ENCODE results near the gene GALNT2.

The GALNT2 gene

DNA sequence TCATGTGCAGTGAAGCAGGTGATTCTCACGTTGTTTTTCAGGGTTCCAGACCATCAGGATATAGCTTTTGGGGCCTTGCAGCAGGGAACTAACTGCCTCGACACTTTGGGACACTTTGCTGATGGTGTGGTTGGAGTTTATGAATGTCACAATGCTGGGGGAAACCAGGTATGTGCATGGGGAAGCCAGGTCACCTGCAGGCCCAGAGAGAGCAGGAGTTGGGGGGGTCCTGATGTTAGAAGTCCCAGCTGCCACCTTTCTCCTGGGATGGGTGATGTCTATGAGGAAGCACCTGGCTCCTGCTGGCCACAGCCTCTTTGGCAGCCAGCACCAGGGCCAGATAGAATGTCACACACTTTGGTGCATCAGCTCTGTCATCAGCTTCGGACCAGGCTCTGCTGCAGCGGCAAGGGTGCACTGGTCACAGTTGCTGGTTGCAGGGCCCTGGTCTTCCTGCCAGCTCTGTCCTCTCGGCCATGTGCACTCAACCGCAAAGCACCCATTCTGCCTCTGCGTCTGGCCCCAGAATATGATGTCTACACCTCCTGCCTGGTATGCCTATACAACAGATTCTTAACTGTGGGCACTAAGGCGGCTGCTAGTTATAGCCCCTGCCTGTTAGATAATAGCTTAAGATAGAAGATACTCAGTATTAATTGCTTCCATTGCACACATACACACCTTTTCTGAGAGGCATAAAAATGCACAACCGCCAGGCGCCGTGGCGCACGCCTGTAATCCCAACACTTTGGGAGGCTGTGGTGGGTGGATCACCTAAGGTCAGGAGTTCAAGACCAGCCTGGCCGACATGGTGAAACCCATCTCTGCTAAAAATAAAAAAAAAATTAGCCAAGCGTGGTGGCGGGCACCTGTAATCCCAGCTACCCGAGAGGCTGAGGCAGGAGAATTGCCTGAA, 198.4 kb downstream of the GALNT2 start:
- Histone ChIP-seq H4K12ac (ENCODE audit: low read depth, low read length) (no peak overlapping the region), H3K9me3 (ENCODE audit: insufficient read depth, low read depth, low read length) (peaks cover 4% of the 10 kb centered on the region), H4K8ac (ENCODE audit: low read depth, low read length) (no peak overlapping the region), H3K27me3 (ENCODE audit: insufficient read depth, low read length) (no peaks in the 10 kb centered on the region), H3K14ac (ENCODE audit: low read length) (no peak overlapping the region), H3K23ac (ENCODE audit: low read length) (no peak overlapping the region), H3K4me3 (ENCODE audit: low read depth, low read length) (no peak overlapping the region), H3K79me2 (ENCODE audit: control insufficient read depth, insufficient read depth, low read length, poor library complexity) (peaks cover 2% of the 10 kb centered on the region), H2BK120ac (ENCODE audit: insufficient read depth, low read length, poor library complexity) (no peak overlapping the region), H4K91ac (ENCODE audit: low read depth, low read length) (no peak overlapping the region), H3K18ac (ENCODE audit: low read length) (no peak overlapping the region), H2BK12ac (ENCODE audit: low read length) (no peak overlapping the region), H3K79me1 (ENCODE audit: low read length) (peaks cover 3% of the 10 kb centered on the region), H2AK5ac (ENCODE audit: low read length) (no peak overlapping the region), H3K4me2 (ENCODE audit: low read length) (no peak overlapping the region), H3K4ac (ENCODE audit: low read depth, low read length) (no peak overlapping the region), H3K36me3 (ENCODE audit: control insufficient read depth in 1 of 2, insufficient read depth in 2 of 2, low read length in 2 of 2) (peaks cover 41 to 50% of the 10 kb centered on the region in 2 experiments), H2BK5ac (ENCODE audit: low read depth, low read length, poor library complexity) (no peak overlapping the region), H3K4me1 (ENCODE audit: control insufficient read depth in 1 of 2, insufficient read depth in 2 of 2, low read length in 2 of 2) (peaks cover 9 to 21% of the 10 kb centered on the region in 2 experiments), H3K9ac (ENCODE audit: low read length) (no peak overlapping the region), H2AFZ (ENCODE audit: insufficient read depth, low read length, poor library complexity) (no peak overlapping the region), H3K27ac (ENCODE audit: low read depth, low read length) (no peak overlapping the region)
- WGBS (ENCODE audit: extremely low coverage, insufficient coverage, insufficient read length), result no CpG with 5 or more reads among the region's 17 CpGs
- no peak for DNase-seq

DNA sequence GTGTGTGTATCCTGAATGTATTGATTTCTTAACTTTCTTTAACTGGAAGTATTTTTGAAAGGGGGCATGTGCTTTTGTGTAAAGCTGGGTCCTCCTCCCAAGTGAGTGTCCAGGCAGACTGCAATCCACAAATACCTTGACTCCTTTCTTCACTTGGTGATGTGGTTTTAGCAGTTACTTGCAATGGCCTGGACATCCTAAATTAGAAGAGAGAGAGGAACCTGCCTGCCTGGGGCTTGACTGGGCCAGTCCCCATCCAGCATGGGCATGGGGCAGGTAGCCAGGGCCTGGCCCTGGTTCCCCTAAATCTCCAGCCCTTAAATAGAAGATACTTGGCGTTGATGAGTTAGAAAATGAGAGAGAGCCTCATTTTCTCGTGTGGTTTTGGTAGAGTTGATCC, 199.4 kb downstream of the GALNT2 start:
- peaks cover 4% of the 10 kb centered on the region for H3K9me3 ChIP-seq (ENCODE audit: insufficient read depth, low read depth, low read length)
- H3K36me3 ChIP-seq (ENCODE audit: control insufficient read depth in 1 of 2, insufficient read depth in 2 of 2, low read length in 2 of 2), result peaks cover 48 to 53% of the 10 kb centered on the region in 2 experiments
- no peak overlapping the region for H2AK5ac ChIP-seq (ENCODE audit: low read length)
- no peak overlapping the region for H3K4me2 ChIP-seq (ENCODE audit: low read length)
- H3K27ac ChIP-seq (ENCODE audit: low read depth, low read length), result no peak overlapping the region
- peaks cover 9 to 22% of the 10 kb centered on the region in 2 experiments for H3K4me1 ChIP-seq (ENCODE audit: control insufficient read depth in 1 of 2, insufficient read depth in 2 of 2, low read length in 2 of 2)
- no peak overlapping the region for H4K8ac ChIP-seq (ENCODE audit: low read depth, low read length)
- H2BK12ac ChIP-seq (ENCODE audit: low read length), result no peak overlapping the region
- no CpG with 5 or more reads among the region's 2 CpGs for WGBS (ENCODE audit: extremely low coverage, insufficient coverage, insufficient read length)
- no peak overlapping the region for H2BK5ac ChIP-seq (ENCODE audit: low read depth, low read length, poor library complexity)
- no peak overlapping the region for H4K12ac ChIP-seq (ENCODE audit: low read depth, low read length)
- no peaks in the 10 kb centered on the region for H3K27me3 ChIP-seq (ENCODE audit: insufficient read depth, low read length)
- no peak overlapping the region for H2AFZ ChIP-seq (ENCODE audit: insufficient read depth, low read length, poor library complexity)
- H3K23ac ChIP-seq (ENCODE audit: low read length), result no peak overlapping the region
- no peak overlapping the region for H2BK120ac ChIP-seq (ENCODE audit: insufficient read depth, low read length, poor library complexity)
- peak in 1 of 2 donors; percentile 9 for DNase-seq
- no peak overlapping the region for H3K18ac ChIP-seq (ENCODE audit: low read length)
- no peak overlapping the region for H3K9ac ChIP-seq (ENCODE audit: low read length)
- peaks cover 2% of the 10 kb centered on the region for H3K79me2 ChIP-seq (ENCODE audit: control insufficient read depth, insufficient read depth, low read length, poor library complexity)
- no peak overlapping the region for H3K4ac ChIP-seq (ENCODE audit: low read depth, low read length)
- no peak overlapping the region for H4K91ac ChIP-seq (ENCODE audit: low read depth, low read length)
- no peak overlapping the region for H3K4me3 ChIP-seq (ENCODE audit: low read depth, low read length)
- H3K79me1 ChIP-seq (ENCODE audit: low read length), result peaks cover 3% of the 10 kb centered on the region
- no peak overlapping the region for H3K14ac ChIP-seq (ENCODE audit: low read length)

DNA sequence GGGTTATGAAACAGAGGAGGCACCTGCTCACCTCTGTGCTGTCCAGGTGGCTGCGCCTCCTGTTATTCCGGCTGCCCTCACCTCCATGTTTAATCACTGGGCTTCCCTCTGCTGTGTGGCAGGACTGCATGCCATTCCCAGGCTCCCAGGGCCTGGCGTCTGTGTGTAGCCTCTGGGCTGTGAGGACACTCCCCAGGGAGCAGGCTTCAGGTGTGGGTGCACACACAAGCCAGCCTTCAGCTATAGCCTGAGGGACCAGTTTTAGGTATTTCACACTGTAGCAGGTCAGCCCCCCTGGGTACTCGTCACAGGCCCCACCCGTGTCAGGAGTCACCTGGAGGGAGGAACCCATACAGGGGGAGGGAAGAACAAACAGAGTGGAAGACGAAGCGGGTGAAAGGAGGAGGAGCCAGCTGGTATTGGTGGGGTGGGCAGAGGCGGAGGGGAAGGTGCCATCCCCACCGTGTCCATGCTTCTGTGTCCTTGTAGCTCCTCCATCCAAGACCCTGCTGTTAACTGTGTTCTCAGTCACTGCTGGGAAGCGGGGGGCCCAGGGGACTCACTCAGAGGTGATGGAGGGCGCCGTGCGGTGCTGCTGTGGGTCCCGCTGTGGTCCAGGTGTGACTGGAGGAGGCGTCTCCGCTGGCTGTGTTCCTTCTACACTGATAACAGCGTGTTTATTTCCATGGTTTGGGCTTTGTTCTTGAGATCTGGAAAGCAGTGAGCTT, 200.5 kb downstream of the GALNT2 start:
- H3K4me1 ChIP-seq (ENCODE audit: control insufficient read depth in 1 of 2, insufficient read depth in 2 of 2, low read length in 2 of 2), result peaks cover 9 to 22% of the 10 kb centered on the region in 2 experiments
- no CpG with 5 or more reads among the region's 17 CpGs for WGBS (ENCODE audit: extremely low coverage, insufficient coverage, insufficient read length)

DNA sequence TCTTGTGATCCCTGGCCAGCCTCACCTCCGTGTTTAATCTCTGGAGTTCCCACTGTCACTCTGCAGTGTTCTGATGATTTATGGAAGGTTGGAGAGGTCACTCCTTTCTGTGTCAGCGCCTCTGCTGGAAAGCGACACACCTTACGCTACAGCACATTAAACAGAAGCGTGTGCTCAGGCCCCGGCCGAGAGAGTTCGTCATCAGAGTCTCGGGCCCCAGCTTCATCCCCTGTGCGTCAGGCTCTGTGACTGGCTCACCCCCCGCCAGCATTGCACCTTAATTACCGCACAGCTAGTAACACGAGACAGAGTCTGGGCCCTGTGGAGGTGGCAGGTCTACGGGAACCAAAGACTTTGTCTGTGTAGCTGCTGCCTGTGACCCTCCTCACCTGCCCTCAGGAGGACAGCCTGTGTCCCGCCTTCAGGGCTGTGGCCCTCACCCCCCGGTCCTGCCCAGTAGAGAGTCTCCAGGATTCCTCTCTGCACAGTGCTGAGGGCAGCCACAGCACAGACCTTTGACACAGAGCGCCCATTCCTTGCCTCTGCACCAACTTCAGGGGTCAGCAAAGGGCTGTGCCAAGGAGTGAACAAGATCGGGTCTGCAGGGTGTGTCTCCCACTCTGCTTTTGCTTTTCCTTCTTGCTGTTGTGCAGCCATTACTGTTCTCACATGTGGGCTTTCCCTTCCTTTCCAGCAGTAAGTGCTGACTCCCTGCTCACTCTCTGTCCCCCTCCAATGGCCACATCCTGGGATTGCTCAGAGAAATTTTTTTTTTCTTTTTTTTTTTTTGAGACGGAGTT, 201.5 kb downstream of the GALNT2 start:
- Histone ChIP-seq H3K36me3 (ENCODE audit: control insufficient read depth in 1 of 2, insufficient read depth in 2 of 2, low read length in 2 of 2) (peaks cover 39 to 46% of the 10 kb centered on the region in 2 experiments), H4K91ac (ENCODE audit: low read depth, low read length) (no peak overlapping the region), H4K12ac (ENCODE audit: low read depth, low read length) (peak overlapping the region; percentile 56), H3K79me1 (ENCODE audit: low read length) (peaks cover 3% of the 10 kb centered on the region), H2AFZ (ENCODE audit: insufficient read depth, low read length, poor library complexity) (peak overlapping the region; percentile 23), H3K14ac (ENCODE audit: low read length) (peak overlapping the region; percentile 30), H3K27me3 (ENCODE audit: insufficient read depth, low read length) (no peaks in the 10 kb centered on the region), H3K4me1 (ENCODE audit: control insufficient read depth in 1 of 2, insufficient read depth in 2 of 2, low read length in 2 of 2) (peaks cover 9 to 22% of the 10 kb centered on the region in 2 experiments), H3K4me3 (ENCODE audit: low read depth, low read length) (no peak overlapping the region), H3K9ac (ENCODE audit: low read length) (no peak overlapping the region), H3K79me2 (ENCODE audit: control insufficient read depth, insufficient read depth, low read length, poor library complexity) (peaks cover 2% of the 10 kb centered on the region), H3K23ac (ENCODE audit: low read length) (no peak overlapping the region), H2AK5ac (ENCODE audit: low read length) (no peak overlapping the region), H3K4ac (ENCODE audit: low read depth, low read length) (no peak overlapping the region), H3K18ac (ENCODE audit: low read length) (no peak overlapping the region), H4K8ac (ENCODE audit: low read depth, low read length) (no peak overlapping the region), H3K4me2 (ENCODE audit: low read length) (no peak overlapping the region), H3K9me3 (ENCODE audit: insufficient read depth, low read depth, low read length) (peaks cover 4% of the 10 kb centered on the region), H2BK120ac (ENCODE audit: insufficient read depth, low read length, poor library complexity) (no peak overlapping the region), H2BK12ac (ENCODE audit: low read length) (no peak overlapping the region), H3K27ac (ENCODE audit: low read depth, low read length) (no peak overlapping the region), H2BK5ac (ENCODE audit: low read depth, low read length, poor library complexity) (no peak overlapping the region)
- WGBS (ENCODE audit: extremely low coverage, insufficient coverage, insufficient read length), result no CpG with 5 or more reads among the region's 19 CpGs
- peak; percentile 62 to 68 for DNase-seq

More for the DNA sequence above, 200.5 kb downstream of the GALNT2 start:
- Histone ChIP-seq H3K4me3 (ENCODE audit: low read depth, low read length) (no peak overlapping the region), H2AFZ (ENCODE audit: insufficient read depth, low read length, poor library complexity) (no peak overlapping the region), H4K8ac (ENCODE audit: low read depth, low read length) (no peak overlapping the region), H3K18ac (ENCODE audit: low read length) (no peak overlapping the region), H2BK12ac (ENCODE audit: low read length) (no peak overlapping the region), H3K27me3 (ENCODE audit: insufficient read depth, low read length) (no peaks in the 10 kb centered on the region), H3K79me2 (ENCODE audit: control insufficient read depth, insufficient read depth, low read length, poor library complexity) (peaks cover 2% of the 10 kb centered on the region), H2BK120ac (ENCODE audit: insufficient read depth, low read length, poor library complexity) (no peak overlapping the region), H3K14ac (ENCODE audit: low read length) (no peak overlapping the region), H2AK5ac (ENCODE audit: low read length) (no peak overlapping the region), H3K4ac (ENCODE audit: low read depth, low read length) (no peak overlapping the region), H3K79me1 (ENCODE audit: low read length) (peaks cover 3% of the 10 kb centered on the region), H4K91ac (ENCODE audit: low read depth, low read length) (no peak overlapping the region), H4K12ac (ENCODE audit: low read depth, low read length) (no peak overlapping the region), H3K23ac (ENCODE audit: low read length) (no peak overlapping the region), H3K9me3 (ENCODE audit: insufficient read depth, low read depth, low read length) (peaks cover 4% of the 10 kb centered on the region), H3K9ac (ENCODE audit: low read length) (no peak overlapping the region), H3K36me3 (ENCODE audit: control insufficient read depth in 1 of 2, insufficient read depth in 2 of 2, low read length in 2 of 2) (peaks cover 45 to 52% of the 10 kb centered on the region in 2 experiments), H3K4me2 (ENCODE audit: low read length) (no peak overlapping the region), H2BK5ac (ENCODE audit: low read depth, low read length, poor library complexity) (no peak overlapping the region), H3K27ac (ENCODE audit: low read depth, low read length) (no peak overlapping the region)
- peak; percentile 81 to 85 for DNase-seq

Data from trophoblast cell (in vitro differentiated cells and primary cell).